SK-N-MC (cell line): Measurements from ENCODE around the gene NOC2L.

Source experiments
- DNase-seq: peaks from one replicate; pipeline ENCODE4 v3.0.0-alpha.2; 2011; ENCODE audit warnings: low read depth, low spot score
- H3K27ac ChIP-seq: fragments of 200-600 bp; sonication (generic); 2 replicates; pipeline ENCODE4 v1.5.1; 2016; ENCODE audit warnings: mixed run types
- H3K36me3 ChIP-seq: fragments of 200-600 bp; sonication (generic); 2 replicates; pipeline ENCODE4 v1.6.1; 2017; ENCODE audit warnings: antibody characterized with exemption, low read length, mixed read lengths; ENCODE audit not compliant: insufficient read depth
- H3K4me3 ChIP-seq: fragments of 200-600 bp; sonication (generic); 2 replicates; pipeline ENCODE4 v1.5.1; 2016
- H3K9ac ChIP-seq: fragments of 200-600 bp; sonication (generic); 2 replicates; pipeline ENCODE4 v1.8.0; 2017; ENCODE audit warnings: mixed run types, mixed read lengths; ENCODE audit not compliant: insufficient read length
- H3K9me3 ChIP-seq: fragments of 200-600 bp; sonication (generic); 2 replicates; pipeline ENCODE4 v1.6.1; 2017; ENCODE audit warnings: low read depth, mild to moderate bottlenecking, antibody characterized with exemption, low read length, moderate library complexity, mixed read lengths
- EZH2 ChIP-seq: fragments of 200-600 bp; sonication (generic); IDR thresholded peaks from one replicate; pipeline ENCODE4 v1.6.1; 2017; ENCODE audit warnings: antibody characterized with exemption
- FOXP2 ChIP-seq: optimal IDR thresholded peaks from 2 replicates; pipeline ENCODE3; 2011; ENCODE audit warnings: mild to moderate bottlenecking, moderate library complexity; ENCODE audit not compliant: insufficient read depth; ENCODE audit errors: extremely low read length, control extremely low read depth
- POLR2AphosphoS5 ChIP-seq: IDR thresholded peaks from 2 replicates; pipeline ENCODE4 v1.6.1; 2012; ENCODE audit warnings: mild to moderate bottlenecking, low read depth, low read length, borderline replicate concordance

NOC2L gene

GRCh38 chr1:975896-976683, 17.0 kb upstream of the NOC2L start:
- peak overlapping the region; percentile 83 for H3K4me3 ChIP-seq
- no peak overlapping the region for H3K9ac ChIP-seq
- H3K9me3 ChIP-seq, result no peaks in the 10 kb centered on the region
- no peak for TF ChIP-seq EZH2
- no peak for TF ChIP-seq FOXP2
- TF ChIP-seq POLR2AphosphoS5, result no peak
- no peaks in the 10 kb centered on the region for H3K36me3 ChIP-seq
- no peak overlapping the region for H3K27ac ChIP-seq
- no peak for DNase-seq

GRCh38 chr1:975365-975764, 16.3 kb upstream of the NOC2L start:
- no peaks in the 10 kb centered on the region for H3K36me3 ChIP-seq
- no peak for DNase-seq
- peak overlapping the region; percentile 83 for H3K4me3 ChIP-seq
- TF ChIP-seq FOXP2, result no peak
- no peak for TF ChIP-seq EZH2
- no peak for TF ChIP-seq POLR2AphosphoS5
- no peaks in the 10 kb centered on the region for H3K9me3 ChIP-seq
- H3K9ac ChIP-seq, result no peak overlapping the region
- no peak overlapping the region for H3K27ac ChIP-seq

GRCh38 chr1:974687-975328, 15.8 kb upstream of the NOC2L start:
- no peak overlapping the region for H3K27ac ChIP-seq
- no peaks in the 10 kb centered on the region for H3K9me3 ChIP-seq
- no peak for DNase-seq
- H3K9ac ChIP-seq, result no peak overlapping the region
- no peak for TF ChIP-seq EZH2
- TF ChIP-seq FOXP2, result no peak
- no peak for TF ChIP-seq POLR2AphosphoS5
- H3K36me3 ChIP-seq, result no peaks in the 10 kb centered on the region
- no peak overlapping the region for H3K4me3 ChIP-seq

- no peaks in the 10 kb centered on the region for H3K36me3 ChIP-seq
- H3K27ac ChIP-seq, result no peak overlapping the region
- no peak for DNase-seq
- no peak for TF ChIP-seq EZH2
- no peak for TF ChIP-seq FOXP2
- TF ChIP-seq POLR2AphosphoS5, result no peak
- no peaks in the 10 kb centered on the region for H3K9me3 ChIP-seq
- no peak overlapping the region for H3K9ac ChIP-seq
- no peak overlapping the region for H3K4me3 ChIP-seq
Observed at GRCh38 chr1:974293-974640, 15.2 kb upstream of the NOC2L start.

- TF ChIP-seq POLR2AphosphoS5 (no peak), EZH2 (no peak), FOXP2 (no peak)
- DNase-seq, result no peak
- Histone ChIP-seq H3K9me3 (no peaks in the 10 kb centered on the region), H3K36me3 (no peaks in the 10 kb centered on the region), H3K9ac (no peak overlapping the region), H3K4me3 (no peak overlapping the region), H3K27ac (no peak overlapping the region)
Observed at GRCh38 chr1:973459-974292, 14.6 kb upstream of the NOC2L start.

- Histone ChIP-seq H3K9me3 (no peaks in the 10 kb centered on the region), H3K9ac (no peak overlapping the region), H3K4me3 (no peak overlapping the region), H3K27ac (no peak overlapping the region), H3K36me3 (no peaks in the 10 kb centered on the region)
- TF ChIP-seq FOXP2, result no peak
- TF ChIP-seq POLR2AphosphoS5, result no peak
- TF ChIP-seq EZH2, result no peak
- DNase-seq, result no peak
Observed at GRCh38 chr1:972726-973458, 13.8 kb upstream of the NOC2L start.

- no peak for DNase-seq
- Histone ChIP-seq H3K4me3 (no peak overlapping the region), H3K36me3 (no peaks in the 10 kb centered on the region), H3K9me3 (no peaks in the 10 kb centered on the region), H3K27ac (no peak overlapping the region), H3K9ac (no peak overlapping the region)
- TF ChIP-seq EZH2, result no peak
Observed at GRCh38 chr1:971751-972506, 12.9 kb upstream of the NOC2L start.
